Measurements from ENCODE around the gene BDNF. TPM values are rescaled to one million over a fixed set of nuclear protein-coding genes. Genes with fewer than 3 reads are reported as not detected.

BDNF gene
- total RNA-seq, 1 experiment from 2014 or later: 0.36 TPM

DNA sequence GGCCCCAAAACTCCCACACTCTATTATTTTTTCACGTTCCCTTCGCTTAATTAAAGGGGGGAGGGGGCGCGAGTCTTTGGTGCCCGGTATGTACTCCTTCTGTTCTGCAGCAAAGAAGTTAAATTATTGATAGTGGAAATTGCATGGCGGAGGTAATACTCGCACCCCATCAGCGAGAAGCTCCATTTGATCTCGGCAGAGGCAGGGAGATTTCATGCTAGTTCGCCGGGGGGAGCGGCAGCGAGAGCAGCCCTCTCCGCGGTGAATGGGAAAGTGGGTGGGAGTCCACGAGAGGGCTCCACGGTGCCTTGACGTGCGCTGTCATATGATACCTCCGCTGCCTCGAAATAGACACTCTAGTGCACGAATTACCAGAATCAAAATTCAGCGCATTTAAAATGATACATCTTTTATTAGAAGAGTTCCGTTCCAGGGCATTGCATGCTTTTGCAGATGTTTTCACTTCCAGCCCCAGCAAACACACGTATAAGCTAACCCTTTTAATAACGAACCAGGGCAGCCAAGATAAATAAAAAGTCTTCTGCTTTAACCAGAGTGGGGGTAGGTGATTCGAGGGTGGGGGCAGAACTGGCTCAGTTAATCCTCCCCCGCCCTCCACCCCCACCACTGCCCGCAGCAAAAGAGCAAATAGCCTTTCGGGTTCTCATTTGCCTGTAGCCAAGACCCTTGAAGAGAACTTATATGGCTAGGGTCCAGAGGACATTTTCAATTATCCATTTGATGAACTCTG is 1.3 kb upstream of the BDNF start:
- H3K27ac ChIP-seq (ENCODE audit: low read length): no peak overlapping the region; the same call in 1 of the 2 replicates
- H3K4me3 ChIP-seq (ENCODE audit: low read depth in 2 of 2, low read length in 2 of 2): peak overlapping the region; percentile 48 to 62
- no peaks in the 10 kb centered on the region for H3K9me3 ChIP-seq (ENCODE audit: control insufficient read depth, insufficient read depth, low read depth, low read length)
- no peaks in the 10 kb centered on the region; the same call in 1 of the 2 replicates for H3K36me3 ChIP-seq (ENCODE audit: control insufficient read depth, insufficient read depth, low read length)
- intact Hi-C loops (cut with micrococcal nuclease; ENCODE audit: unreplicated experiment) (no loop called here), in situ Hi-C loops (cut with HindIII; ENCODE audit: low pct_unique_long_range_greater_than_20kb, low sequenced_read_pairs) (loop anchor here (25.0 kb wide), 1 partner anchor 411 kb away; the partner anchor contains the start of genes KIF18A and METTL15)
- DNase-seq (ENCODE audit: low read depth, low spot score) (no peak), ATAC-seq (peak; percentile 24; the same call in 1 of the 2 replicates)
- ChIA-PET CTCF (interaction anchor here (2.3 kb wide), 1 partner anchor 15 kb away, joined by 7 read pairs; no protein-coding TSS in a partner anchor), POLR2A (interaction anchor here (0.6 kb wide), 1 partner anchor 833 kb away, joined by 8 read pairs; no protein-coding TSS in a partner anchor)
- TF ChIP-seq, protein P1, sequence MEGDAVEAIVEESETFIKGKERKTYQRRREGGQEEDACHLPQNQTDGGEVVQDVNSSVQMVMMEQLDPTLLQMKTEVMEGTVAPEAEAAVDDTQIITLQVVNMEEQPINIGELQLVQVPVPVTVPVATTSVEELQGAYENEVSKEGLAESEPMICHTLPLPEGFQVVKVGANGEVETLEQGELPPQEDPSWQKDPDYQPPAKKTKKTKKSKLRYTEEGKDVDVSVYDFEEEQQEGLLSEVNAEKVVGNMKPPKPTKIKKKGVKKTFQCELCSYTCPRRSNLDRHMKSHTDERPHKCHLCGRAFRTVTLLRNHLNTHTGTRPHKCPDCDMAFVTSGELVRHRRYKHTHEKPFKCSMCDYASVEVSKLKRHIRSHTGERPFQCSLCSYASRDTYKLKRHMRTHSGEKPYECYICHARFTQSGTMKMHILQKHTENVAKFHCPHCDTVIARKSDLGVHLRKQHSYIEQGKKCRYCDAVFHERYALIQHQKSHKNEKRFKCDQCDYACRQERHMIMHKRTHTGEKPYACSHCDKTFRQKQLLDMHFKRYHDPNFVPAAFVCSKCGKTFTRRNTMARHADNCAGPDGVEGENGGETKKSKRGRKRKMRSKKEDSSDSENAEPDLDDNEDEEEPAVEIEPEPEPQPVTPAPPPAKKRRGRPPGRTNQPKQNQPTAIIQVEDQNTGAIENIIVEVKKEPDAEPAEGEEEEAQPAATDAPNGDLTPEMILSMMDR (IDR thresholded peaks at IDR 0.05): peak; percentile 28
- no peak for TF ChIP-seq TCF7L2 (IDR thresholded peaks at IDR 0.05; ENCODE audit: low read depth, low read length)
- TF ChIP-seq, protein P2, sequence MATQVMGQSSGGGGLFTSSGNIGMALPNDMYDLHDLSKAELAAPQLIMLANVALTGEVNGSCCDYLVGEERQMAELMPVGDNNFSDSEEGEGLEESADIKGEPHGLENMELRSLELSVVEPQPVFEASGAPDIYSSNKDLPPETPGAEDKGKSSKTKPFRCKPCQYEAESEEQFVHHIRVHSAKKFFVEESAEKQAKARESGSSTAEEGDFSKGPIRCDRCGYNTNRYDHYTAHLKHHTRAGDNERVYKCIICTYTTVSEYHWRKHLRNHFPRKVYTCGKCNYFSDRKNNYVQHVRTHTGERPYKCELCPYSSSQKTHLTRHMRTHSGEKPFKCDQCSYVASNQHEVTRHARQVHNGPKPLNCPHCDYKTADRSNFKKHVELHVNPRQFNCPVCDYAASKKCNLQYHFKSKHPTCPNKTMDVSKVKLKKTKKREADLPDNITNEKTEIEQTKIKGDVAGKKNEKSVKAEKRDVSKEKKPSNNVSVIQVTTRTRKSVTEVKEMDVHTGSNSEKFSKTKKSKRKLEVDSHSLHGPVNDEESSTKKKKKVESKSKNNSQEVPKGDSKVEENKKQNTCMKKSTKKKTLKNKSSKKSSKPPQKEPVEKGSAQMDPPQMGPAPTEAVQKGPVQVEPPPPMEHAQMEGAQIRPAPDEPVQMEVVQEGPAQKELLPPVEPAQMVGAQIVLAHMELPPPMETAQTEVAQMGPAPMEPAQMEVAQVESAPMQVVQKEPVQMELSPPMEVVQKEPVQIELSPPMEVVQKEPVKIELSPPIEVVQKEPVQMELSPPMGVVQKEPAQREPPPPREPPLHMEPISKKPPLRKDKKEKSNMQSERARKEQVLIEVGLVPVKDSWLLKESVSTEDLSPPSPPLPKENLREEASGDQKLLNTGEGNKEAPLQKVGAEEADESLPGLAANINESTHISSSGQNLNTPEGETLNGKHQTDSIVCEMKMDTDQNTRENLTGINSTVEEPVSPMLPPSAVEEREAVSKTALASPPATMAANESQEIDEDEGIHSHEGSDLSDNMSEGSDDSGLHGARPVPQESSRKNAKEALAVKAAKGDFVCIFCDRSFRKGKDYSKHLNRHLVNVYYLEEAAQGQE (IDR thresholded peaks at IDR 0.05; ENCODE audit: insufficient read depth in 1 of 2, low read depth in 2 of 2, low read length in 1 of 2): no peak
- peaks cover 14% of the 10 kb centered on the region for H3K27me3 ChIP-seq (ENCODE audit: control insufficient read depth, insufficient read depth, low read length)
- BruUV-seq (replicated peaks): no TSS peak
- H3K4me1 ChIP-seq (ENCODE audit: control insufficient read depth, insufficient read depth, low read length): peaks cover 12% of the 10 kb centered on the region

DNA sequence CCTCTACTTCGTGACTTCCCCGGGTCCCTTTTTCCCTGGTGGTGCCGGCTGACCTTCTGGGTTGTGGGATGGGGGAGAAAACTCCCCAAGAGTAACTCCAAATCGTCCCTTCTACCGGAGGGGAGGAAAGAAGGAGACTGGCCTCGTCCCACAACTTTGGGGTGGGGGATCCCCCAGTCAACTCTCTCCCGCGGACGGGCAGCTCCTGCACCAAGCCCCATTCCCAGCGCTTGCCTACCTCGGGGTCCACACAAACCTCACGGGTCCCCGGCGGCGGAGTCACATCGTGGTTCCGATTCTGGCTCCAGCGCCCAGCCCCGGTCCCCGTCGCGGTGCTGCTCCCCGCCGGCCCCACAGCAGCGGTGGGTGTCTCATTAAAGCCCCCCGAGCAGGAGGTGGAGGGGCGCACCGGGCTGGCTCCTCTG is 317 bp downstream of the BDNF start:
- ATAC-seq (peak; percentile 12; the same call in 1 of the 2 replicates), DNase-seq (ENCODE audit: low read depth, low spot score) (no peak)
- Histone ChIP-seq H3K36me3 (ENCODE audit: control insufficient read depth, insufficient read depth, low read length) (no peaks in the 10 kb centered on the region; the same call in 1 of the 2 replicates), H3K4me1 (ENCODE audit: control insufficient read depth, insufficient read depth, low read length) (peaks cover 12% of the 10 kb centered on the region), H3K9me3 (ENCODE audit: control insufficient read depth, insufficient read depth, low read depth, low read length) (no peaks in the 10 kb centered on the region), H3K27me3 (ENCODE audit: control insufficient read depth, insufficient read depth, low read length) (peaks cover 16% of the 10 kb centered on the region), H3K27ac (ENCODE audit: low read length) (no peak overlapping the region), H3K4me3 (ENCODE audit: low read depth in 2 of 2, low read length in 2 of 2) (peak overlapping the region; percentile 48 to 66)
- TF ChIP-seq, protein P2 (IDR thresholded peaks at IDR 0.05; ENCODE audit: insufficient read depth in 1 of 2, low read depth in 2 of 2, low read length in 1 of 2): no peak
- TF ChIP-seq POLR2AphosphoS5 (IDR thresholded peaks at IDR 0.05; ENCODE audit: low read depth, low read length) (no peak), TCF7L2 (IDR thresholded peaks at IDR 0.05; ENCODE audit: low read depth, low read length) (no peak), SIN3A (IDR thresholded peaks at IDR 0.05; ENCODE audit: borderline replicate concordance, insufficient read depth, low read depth, low read length) (no peak)
- TF ChIP-seq, protein P1 (IDR thresholded peaks at IDR 0.05): no peak
- ChIA-PET CTCF (interaction anchor here (1.0 to 1.4 kb wide), 3 partner anchors 23 to 1460 kb away, joined by 3 to 8 read pairs (median 5); no protein-coding TSS in a partner anchor), POLR2A (interaction anchor here (0.6 kb wide), 1 partner anchor 60 kb away, joined by 4 read pairs; no protein-coding TSS in a partner anchor)
- in situ Hi-C loops (cut with HindIII; ENCODE audit: low pct_unique_long_range_greater_than_20kb, low sequenced_read_pairs): loop anchor here (25.0 kb wide), 1 partner anchor 412 kb away; the partner anchor contains the start of genes KIF18A and METTL15
- BruUV-seq (replicated peaks): no TSS peak
- intact Hi-C loops (cut with micrococcal nuclease; ENCODE audit: unreplicated experiment): loop anchor here (5.0 kb wide), 5 partner anchors 407 to 1457 kb away; partner anchors contain the start of genes KIF18A and METTL15

Measured in Panc1 (cell line).